HL-60 (cell line): Measurements from ENCODE around the gene ASIC1.

ENCODE experiments used
- TF ChIP-seq, protein P1 (sequence below): IDR thresholded peaks from 2 replicates; pipeline ENCODE4 v1.6.1; 2012; ENCODE audit warnings: low read depth; ENCODE audit not compliant: insufficient replicate concordance
- TF ChIP-seq, protein P2 (sequence below): IDR thresholded peaks from one replicate; pipeline ENCODE4 v1.5.1; 2011; ENCODE audit warnings: low read length, control low read depth, inconsistent platforms; ENCODE audit not compliant: insufficient read depth

- TF ChIP-seq, protein P1, sequence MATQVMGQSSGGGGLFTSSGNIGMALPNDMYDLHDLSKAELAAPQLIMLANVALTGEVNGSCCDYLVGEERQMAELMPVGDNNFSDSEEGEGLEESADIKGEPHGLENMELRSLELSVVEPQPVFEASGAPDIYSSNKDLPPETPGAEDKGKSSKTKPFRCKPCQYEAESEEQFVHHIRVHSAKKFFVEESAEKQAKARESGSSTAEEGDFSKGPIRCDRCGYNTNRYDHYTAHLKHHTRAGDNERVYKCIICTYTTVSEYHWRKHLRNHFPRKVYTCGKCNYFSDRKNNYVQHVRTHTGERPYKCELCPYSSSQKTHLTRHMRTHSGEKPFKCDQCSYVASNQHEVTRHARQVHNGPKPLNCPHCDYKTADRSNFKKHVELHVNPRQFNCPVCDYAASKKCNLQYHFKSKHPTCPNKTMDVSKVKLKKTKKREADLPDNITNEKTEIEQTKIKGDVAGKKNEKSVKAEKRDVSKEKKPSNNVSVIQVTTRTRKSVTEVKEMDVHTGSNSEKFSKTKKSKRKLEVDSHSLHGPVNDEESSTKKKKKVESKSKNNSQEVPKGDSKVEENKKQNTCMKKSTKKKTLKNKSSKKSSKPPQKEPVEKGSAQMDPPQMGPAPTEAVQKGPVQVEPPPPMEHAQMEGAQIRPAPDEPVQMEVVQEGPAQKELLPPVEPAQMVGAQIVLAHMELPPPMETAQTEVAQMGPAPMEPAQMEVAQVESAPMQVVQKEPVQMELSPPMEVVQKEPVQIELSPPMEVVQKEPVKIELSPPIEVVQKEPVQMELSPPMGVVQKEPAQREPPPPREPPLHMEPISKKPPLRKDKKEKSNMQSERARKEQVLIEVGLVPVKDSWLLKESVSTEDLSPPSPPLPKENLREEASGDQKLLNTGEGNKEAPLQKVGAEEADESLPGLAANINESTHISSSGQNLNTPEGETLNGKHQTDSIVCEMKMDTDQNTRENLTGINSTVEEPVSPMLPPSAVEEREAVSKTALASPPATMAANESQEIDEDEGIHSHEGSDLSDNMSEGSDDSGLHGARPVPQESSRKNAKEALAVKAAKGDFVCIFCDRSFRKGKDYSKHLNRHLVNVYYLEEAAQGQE, result no peak
- TF ChIP-seq, protein P2, sequence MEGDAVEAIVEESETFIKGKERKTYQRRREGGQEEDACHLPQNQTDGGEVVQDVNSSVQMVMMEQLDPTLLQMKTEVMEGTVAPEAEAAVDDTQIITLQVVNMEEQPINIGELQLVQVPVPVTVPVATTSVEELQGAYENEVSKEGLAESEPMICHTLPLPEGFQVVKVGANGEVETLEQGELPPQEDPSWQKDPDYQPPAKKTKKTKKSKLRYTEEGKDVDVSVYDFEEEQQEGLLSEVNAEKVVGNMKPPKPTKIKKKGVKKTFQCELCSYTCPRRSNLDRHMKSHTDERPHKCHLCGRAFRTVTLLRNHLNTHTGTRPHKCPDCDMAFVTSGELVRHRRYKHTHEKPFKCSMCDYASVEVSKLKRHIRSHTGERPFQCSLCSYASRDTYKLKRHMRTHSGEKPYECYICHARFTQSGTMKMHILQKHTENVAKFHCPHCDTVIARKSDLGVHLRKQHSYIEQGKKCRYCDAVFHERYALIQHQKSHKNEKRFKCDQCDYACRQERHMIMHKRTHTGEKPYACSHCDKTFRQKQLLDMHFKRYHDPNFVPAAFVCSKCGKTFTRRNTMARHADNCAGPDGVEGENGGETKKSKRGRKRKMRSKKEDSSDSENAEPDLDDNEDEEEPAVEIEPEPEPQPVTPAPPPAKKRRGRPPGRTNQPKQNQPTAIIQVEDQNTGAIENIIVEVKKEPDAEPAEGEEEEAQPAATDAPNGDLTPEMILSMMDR, result no peak
Measured at GRCh38 chr12:50077099-50077498, 19.7 kb downstream of the ASIC1 start.
